ENCODE data around the gene GMDS.

GRCh38 chr6:1713016-1713600, 532.3 kb downstream of the GMDS start:
- TF ChIP-seq CTCF (optimal IDR thresholded peaks at IDR 0.05 in 1 of 3, IDR thresholded peaks at IDR 0.05 in 1 of 3, conservative IDR thresholded peaks at IDR 0.05 in 1 of 3; ENCODE audit: extremely low read depth in 1 of 3, insufficient read depth in 2 of 3, low read length in 3 of 3) (no peak), EZH2 (IDR thresholded peaks at IDR 0.05; ENCODE audit: low read length) (no peak)

All from keratinocyte (primary cell).